Stimulated activated CD4-positive, alpha-beta T cell treated with anti-CD3 and anti-CD28 coated beads, Interleukin-1b, Interleukin-23, amount 100 ng/mL, for 48 hours (primary cell): ENCODE data around the gene GLRA3.
"Not testable (repeated sequence)": the region's sequence is repeated elsewhere in the genome, so short reads cannot be mapped to it uniquely, and the experiment has no call there.

Source experiments
- DNase-seq: peaks from one replicate; pipeline ENCODE4 v3.0.0-alpha.2; 2020

The GLRA3 gene

GRCh38 chr4:174808836-174809235, 20.2 kb downstream of the GLRA3 start:
- DNase-seq: no peak

- DNase-seq: no peak
Measured at GRCh38 chr4:174808119-174808518, 20.9 kb downstream of the GLRA3 start.

DNA sequence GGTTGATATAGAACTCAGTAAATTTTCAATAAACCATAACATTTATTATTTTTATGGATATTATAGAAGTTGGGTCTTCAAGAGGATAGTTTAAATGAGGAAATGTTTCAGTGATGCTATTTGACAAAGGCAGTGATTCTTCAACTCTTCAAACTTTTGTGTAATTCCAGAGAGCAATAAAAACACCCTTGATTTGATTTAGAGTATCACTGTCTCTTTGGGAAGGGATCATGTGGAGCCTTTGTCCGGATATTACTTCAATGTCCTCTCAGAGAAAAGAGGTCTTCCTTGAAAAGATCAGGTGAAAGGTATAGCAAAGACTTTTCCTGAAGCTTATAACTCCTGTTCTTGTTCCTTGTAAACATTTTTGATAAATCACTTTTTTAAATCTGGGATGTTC, 23.3 kb downstream of the GLRA3 start:
- DNase-seq: no peak

DNA sequence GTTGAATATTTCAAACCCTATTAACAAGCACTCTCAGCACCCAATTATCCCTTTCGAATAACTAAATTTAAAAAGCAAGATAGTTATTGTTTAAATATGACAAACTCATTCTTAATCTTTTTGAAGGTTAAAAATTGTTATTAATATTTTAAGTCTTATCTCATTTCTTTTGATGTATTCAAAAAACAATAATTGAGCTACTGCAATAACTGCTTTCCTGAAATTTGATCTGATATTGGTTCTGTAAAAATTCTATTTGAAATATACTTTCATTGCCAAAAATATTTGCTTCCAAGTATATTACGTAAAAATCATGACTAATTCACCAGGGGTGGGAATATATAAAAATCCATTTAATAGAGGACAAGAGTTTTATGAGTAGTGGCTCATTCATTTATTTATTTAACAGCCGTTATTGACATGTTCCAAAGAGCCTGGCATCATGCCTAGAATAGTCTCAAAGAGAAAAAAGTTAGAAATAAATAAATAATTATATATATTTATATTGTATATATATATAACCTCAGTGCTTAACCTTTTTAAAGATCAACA, 34.4 kb downstream of the GLRA3 start:
- DNase-seq: no peak

GRCh38 chr4:174789657-174790056, 39.4 kb downstream of the GLRA3 start:
- no peak for DNase-seq

DNA sequence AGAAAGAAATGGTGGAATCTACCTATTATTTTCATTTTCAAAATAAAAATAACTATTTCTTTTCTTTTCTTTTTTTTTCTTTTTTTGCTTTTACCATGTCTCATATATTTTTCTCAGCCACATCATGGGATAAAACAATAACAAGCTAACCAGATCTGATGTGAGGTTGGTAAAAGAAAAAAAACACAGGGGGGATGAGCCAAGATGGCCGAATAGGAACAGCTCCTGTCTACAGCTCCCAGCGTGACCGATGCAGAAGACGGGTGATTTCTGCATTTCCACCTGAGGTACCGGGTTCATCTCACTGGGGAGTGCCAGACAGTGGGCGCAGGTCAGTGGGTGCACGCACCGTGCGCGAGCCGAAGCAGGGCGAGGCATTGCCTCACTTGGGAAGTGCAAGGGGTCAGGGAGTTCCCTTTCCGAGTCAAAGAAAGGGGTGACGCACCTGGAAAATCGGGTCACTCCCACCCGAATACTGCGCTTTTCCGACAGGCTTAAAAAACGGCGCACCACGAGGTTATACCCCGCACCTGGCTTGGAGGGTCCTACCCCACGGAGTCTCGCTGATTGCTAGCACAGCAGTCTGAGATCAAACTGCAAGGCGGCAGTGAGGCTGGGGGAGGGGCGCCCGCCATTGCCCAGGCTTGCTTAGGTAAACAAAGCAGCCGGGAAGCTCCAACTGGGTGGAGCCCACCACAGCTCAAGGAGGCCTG, 50.6 kb downstream of the GLRA3 start:
- DNase-seq: not testable (repeated sequence)

- no peak for DNase-seq
Measured at GRCh38 chr4:174775366-174775765, 53.7 kb downstream of the GLRA3 start.

- DNase-seq: no peak
Measured at GRCh38 chr4:174764105-174764729, 64.8 kb downstream of the GLRA3 start.

DNA sequence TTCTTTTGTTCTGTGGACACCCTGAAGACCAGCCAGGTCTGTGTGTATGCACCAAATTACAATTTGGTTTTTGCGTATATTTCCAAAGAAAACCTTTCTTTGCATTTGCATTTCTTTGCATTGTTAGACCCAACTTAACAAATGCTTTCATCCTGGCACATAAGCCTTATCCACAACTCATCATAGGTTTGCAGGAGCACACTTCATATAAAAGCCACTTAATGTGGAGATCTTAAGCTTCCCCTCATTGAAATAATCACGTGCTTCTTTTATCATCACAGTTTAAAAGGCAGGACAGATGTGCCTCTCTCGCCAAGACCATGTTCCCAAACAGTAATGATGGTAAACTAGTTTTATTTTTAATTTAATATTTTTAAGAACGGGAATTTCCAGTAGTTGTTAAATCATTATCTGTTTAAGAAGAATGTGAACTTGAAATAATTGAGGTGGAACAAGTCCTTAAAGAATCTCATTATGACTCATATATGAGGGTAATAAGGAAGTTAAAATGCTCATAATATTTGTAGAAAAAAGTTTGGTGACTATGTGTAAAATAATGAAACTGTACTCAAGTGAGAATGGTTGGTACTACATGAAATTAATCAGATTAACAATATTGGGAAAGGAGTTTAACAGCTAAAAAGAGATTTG, 65.5 kb downstream of the GLRA3 start:
- DNase-seq: no peak

DNA sequence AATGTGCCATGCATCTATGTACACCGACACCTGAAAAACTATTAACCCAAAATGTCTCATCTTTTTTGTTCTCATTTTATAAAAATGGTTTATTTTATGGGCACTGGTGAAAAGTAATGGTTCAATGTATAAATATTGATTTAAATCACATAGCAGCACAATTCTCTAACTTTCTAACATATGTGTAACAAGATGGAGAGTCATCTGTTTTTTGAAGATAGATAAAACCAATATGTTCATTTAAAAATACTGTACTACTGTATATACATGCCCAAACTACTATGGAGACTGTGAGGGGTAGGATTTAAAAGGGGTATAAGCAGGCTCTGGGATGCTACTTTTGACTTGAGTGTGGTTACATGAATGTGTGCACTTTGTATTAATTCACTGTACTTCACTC, 67.6 kb downstream of the GLRA3 start:
- DNase-seq: no peak

- no peak for DNase-seq
Measured at GRCh38 chr4:174757736-174758135, 71.3 kb downstream of the GLRA3 start.

DNA sequence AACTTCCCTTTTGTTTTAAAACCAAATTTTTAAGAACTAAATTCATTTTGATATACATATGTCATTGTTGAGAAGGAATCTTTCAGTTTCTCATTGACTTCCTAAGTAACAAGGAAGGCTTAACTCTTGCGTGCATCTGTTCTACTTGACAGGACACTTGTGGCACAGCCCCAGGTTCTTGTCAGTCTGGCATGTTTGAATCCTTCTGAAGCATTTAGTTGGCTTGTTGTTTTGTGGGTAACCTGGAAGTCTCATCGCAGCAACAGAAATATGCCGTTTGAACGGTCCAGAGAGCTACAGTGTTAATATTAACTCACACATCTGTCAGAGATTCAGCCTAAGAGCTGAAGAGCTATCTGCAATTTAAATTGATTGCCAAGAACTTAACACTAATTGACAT, 76.0 kb downstream of the GLRA3 start:
- no peak for DNase-seq

DNA sequence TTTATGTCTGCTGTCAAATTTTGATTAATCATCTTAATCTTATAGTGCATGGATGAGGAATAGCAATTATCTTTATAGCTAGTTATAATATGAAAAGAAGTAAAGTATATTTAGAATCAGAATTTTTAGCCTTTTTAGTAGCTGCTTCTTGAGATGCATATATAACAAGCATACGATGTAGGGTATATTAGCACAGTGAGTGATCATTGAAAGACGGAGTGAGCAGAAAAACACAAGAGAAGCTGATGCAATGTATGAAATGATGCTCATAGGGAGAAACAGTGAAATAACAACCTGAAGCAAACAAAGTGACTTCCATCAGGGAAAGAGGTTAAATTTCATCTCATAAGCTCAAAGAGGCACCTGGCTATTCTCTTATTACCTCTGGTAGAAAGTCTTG, 77.0 kb downstream of the GLRA3 start:
- DNase-seq: no peak

DNA sequence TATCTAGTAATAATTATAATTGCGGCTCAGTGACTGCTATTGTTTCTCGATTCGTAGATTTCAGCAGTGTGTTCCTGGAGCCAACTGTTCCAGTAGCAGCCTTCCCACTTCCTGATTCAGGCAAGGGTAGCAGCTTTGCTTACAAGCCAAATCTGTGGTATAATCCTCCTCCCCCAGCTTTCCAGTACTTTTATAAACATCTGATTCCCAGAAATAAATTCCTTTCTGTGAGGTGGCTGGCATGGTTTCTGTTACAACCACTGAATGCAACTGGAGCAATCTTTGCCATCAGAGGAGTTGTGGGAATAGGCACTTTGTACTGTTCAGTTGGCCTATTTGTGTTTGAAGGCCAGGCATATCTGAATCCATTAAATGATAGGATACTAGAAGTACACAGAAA, 80.0 kb downstream of the GLRA3 start:
- DNase-seq: no peak

- DNase-seq: no peak
Measured at GRCh38 chr4:174746710-174747109, 82.3 kb downstream of the GLRA3 start.

- DNase-seq: no peak
Measured at GRCh38 chr4:174742561-174742960, 86.5 kb downstream of the GLRA3 start.

GRCh38 chr4:174739576-174739975, 89.5 kb downstream of the GLRA3 start:
- no peak for DNase-seq

DNA sequence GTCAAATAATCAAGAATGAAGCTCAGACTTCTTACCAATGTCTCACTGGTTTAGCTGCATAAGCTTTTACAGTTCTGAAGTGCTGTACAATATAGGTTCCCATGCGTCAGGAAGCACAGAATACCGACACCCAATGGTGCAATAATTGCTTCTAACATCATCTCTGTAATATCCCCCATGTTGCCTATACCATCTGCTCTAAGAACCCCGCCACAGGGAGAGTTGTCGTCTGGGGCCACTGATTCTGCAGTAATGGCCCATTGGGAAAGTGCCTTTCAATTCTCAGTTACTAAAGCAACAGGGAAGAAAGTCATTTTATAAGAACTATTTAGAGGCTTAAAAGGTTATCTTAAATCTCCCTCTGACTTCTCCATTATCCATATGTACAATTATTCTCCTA, 94.9 kb downstream of the GLRA3 start:
- DNase-seq: no peak

- DNase-seq: no peak
Measured at GRCh38 chr4:174717828-174718227, 111.2 kb downstream of the GLRA3 start.

DNA sequence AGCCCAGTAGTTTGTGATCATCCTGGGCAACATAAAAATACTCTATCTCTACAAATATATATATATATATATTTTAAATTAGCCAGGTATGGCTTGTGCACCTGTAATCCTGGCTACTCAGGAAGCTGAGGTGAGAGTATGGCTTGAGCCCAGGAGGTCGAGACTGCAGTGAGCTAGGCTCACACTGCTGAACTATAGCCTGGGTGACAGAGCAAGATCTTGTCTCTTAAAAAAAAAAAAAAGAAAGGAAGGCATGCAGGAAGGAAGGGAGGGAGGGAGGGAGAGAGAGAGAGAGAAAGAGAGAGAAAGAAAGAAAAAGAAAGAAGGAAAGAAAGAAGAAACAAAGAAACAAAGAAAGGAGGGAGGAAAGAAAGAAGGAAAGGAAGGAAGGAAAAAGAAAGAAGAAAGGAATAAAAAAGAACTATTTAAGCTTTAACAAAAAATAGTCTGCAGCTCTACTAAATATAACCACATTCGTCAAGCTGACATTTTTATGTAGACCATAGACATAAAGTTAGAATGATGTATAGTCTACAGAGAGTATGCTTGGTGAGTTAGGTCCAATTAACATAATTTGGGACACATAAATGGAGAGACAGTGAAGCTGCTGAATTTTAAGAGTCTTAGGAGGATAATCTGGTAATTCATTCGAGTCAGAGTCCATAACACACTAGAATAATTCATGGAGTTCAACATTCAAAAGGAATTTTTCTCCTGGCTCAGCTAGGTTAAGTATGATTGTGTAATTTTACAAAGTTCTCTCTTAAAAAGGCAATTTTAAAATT, 111.9 kb downstream of the GLRA3 start:
- DNase-seq: no peak

DNA sequence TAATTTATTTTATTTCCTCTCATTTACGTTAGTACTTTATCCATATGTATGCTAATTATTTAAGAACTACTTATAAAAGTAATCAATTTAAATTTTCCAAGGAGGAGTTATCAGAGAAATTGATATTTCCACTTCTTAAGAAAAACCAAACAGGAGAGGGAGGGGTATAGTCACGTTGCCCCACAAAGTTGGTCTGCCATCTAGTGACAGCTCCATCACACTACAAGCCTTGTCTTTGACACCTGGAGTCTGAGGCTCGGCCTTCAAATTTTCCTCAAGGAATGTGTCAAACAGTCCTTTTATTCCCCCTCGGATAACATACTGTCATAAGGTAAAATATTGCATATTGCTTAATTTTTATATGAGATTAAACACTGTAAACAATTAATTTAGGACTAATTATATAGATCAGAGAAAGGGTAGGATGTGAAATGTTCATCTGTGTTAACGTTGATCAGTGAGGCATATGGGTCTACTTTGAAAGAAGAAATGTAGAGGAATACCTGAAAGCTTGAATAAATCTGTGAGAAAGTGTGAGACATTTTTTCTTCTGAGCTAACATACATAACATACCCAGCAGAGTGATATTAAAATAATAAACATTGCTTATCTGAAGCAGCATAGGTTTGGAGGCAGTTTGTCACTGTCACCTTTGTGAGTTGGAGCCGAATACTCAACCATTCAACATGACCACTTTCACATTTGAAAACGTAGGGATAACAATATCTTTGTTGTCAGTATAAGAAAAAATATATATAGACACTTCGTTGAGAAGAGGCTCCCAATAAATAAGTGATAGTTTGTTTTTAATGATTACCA, 114.4 kb downstream of the GLRA3 start:
- no peak for DNase-seq

GRCh38 chr4:174713821-174714220, 115.2 kb downstream of the GLRA3 start:
- DNase-seq: no peak
